Sigmoid colon (tissue), 4 donors: ENCODE measurements around the gene ALX4.

Experiments used
- CTCF ChIP-seq, 4 experiments: fragments of 450-650 bp in 3 of 4; fragments of 200-600 bp in 1 of 4; IDR thresholded peaks; one replicate each; pipeline ENCODE4 v1.5.1; 2016 to 2019; ENCODE audit warnings: antibody characterized with exemption in 4 of 4, mild to moderate bottlenecking in 3 of 4, moderate library complexity in 2 of 4
- EP300 ChIP-seq, 4 donors: sonication (generic); formaldehyde crosslinking; IDR thresholded peaks; one replicate each; pipeline ENCODE4 v1.6.1; 2017; ENCODE audit warnings: antibody characterized with exemption in 4 of 4

- no peak for TF ChIP-seq CTCF (IDR thresholded peaks at IDR 0.05)
- no peak for TF ChIP-seq EP300 (IDR thresholded peaks at IDR 0.05)
Observed at GRCh38 chr11:44338698-44339529, 29.0 kb upstream of the ALX4 start.
